ENCODE results near the gene MYO19. TPM values are rescaled to one million over a fixed set of nuclear protein-coding genes. Genes with fewer than 3 reads are reported as not detected.

The MYO19 gene
- total and polyA plus RNA-seq, 2 of the 4 experiments (the other 2 are of a cell fraction): 35.8 to 55.6 TPM

- Histone ChIP-seq H2AFZ (replicated peaks; ENCODE audit: low read length, poor library complexity) (peak overlapping the region; percentile 34), H3K56ac (ENCODE audit: extremely low read depth, insufficient read depth, low read length) (no peak overlapping the region), H2AK5ac (ENCODE audit: low read depth, low read length) (no peak overlapping the region), H2BK120ac (ENCODE audit: low read depth, low read length) (no peak overlapping the region), H3K4ac (ENCODE audit: low read depth, low read length) (peak overlapping the region; percentile 16; the same call in 1 of the 2 replicates), H3K9me3 (ENCODE audit: control insufficient read depth, insufficient read depth, low read length) (no peaks in the 10 kb centered on the region), H4K91ac (ENCODE audit: insufficient read depth, low read depth, low read length) (no peak overlapping the region), H3K9me1 (ENCODE audit: insufficient read depth, low read length) (peaks cover 21% of the 10 kb centered on the region; the same call in 1 of the 2 replicates), H3K14ac (replicated peaks; ENCODE audit: low read depth, low read length) (peak overlapping the region; percentile 30; the same call in 1 of the 2 replicates), H3K9ac (ENCODE audit: low read depth, low read length) (no peak overlapping the region), H3K27ac (ENCODE audit: insufficient read depth, low read length) (no peak overlapping the region), H2BK5ac (ENCODE audit: low read depth, low read length, poor library complexity, severe bottlenecking) (peak overlapping the region; percentile 15), H3K36me3 (ENCODE audit: control insufficient read depth, insufficient read depth, low read length) (peaks cover 40% of the 10 kb centered on the region), H4K5ac (ENCODE audit: low read depth, low read length) (no peak overlapping the region), H4K20me1 (ENCODE audit: insufficient read depth, low read length) (peaks cover 6% of the 10 kb centered on the region), H3K23ac (ENCODE audit: low read depth, low read length) (0 out of 2 replicates have a peak overlapping the region, but pooled peaks have one; percentile 43), H2BK15ac (ENCODE audit: low read depth, low read length) (no peak overlapping the region), H2BK20ac (ENCODE audit: low read depth, low read length) (no peak overlapping the region), H4K8ac (ENCODE audit: low read depth in 2 of 2, low read length in 2 of 2) (no peak overlapping the region), H3K27me3 (ENCODE audit: control insufficient read depth, insufficient read depth, low read length) (no peaks in the 10 kb centered on the region), H3K18ac (ENCODE audit: low read depth, low read length) (no peak overlapping the region), H2AK9ac (replicated peaks; ENCODE audit: low read depth, low read length, poor library complexity) (no peak overlapping the region), H3K4me1 (ENCODE audit: control insufficient read depth, insufficient read depth, low read length) (peaks cover 4% of the 10 kb centered on the region), H3K4me3 (ENCODE audit: insufficient read depth, low read depth, low read length) (no peak overlapping the region), H3K4me2 (ENCODE audit: low read depth, low read length) (no peak overlapping the region), H3K79me1 (ENCODE audit: low read depth in 1 of 2, low read length in 2 of 2) (peaks cover 24 to 49% of the 10 kb centered on the region in 2 experiments)
- TF ChIP-seq BHLHE40 (IDR thresholded peaks at IDR 0.05; ENCODE audit: low read depth, low read length): peak; percentile 17; the same call in 1 of the 2 replicates
- peak; percentile 32 for TF ChIP-seq RCOR1 (IDR thresholded peaks at IDR 0.05; ENCODE audit: insufficient replicate concordance, low read length)
- TF ChIP-seq RFX5 (IDR thresholded peaks at IDR 0.05; ENCODE audit: low read depth, low read length): no peak
- TF ChIP-seq ELK1 (IDR thresholded peaks at IDR 0.05; ENCODE audit: borderline replicate concordance, low read depth, low read length): no peak
- no peak for TF ChIP-seq MXI1 (IDR thresholded peaks at IDR 0.05; ENCODE audit: borderline replicate concordance, low read depth, low read length)
- no peak for TF ChIP-seq CEBPB (IDR thresholded peaks at IDR 0.05; ENCODE audit: low read depth, low read length)
- peak; percentile 75 for TF ChIP-seq FOS (IDR thresholded peaks at IDR 0.05; ENCODE audit: low read depth, low read length)
- POLR2A ChIA-PET (ENCODE audit: unreplicated experiment): no interaction called here
- ATAC-seq (ENCODE audit: low read depth) (peak; percentile 59), DNase-seq (peak; percentile 75)
- CTCF ChIA-PET: interaction anchor here (1.3 kb wide), 1 partner anchor 9 kb away, joined by 3 read pairs; no protein-coding TSS in a partner anchor
- in situ Hi-C loops (cut with MboI; ENCODE audit: low sequenced_read_pairs) (no loop called here), intact Hi-C loops (cut with micrococcal nuclease) (no loop called here), dilution Hi-C loops (cut with HindIII; ENCODE audit: low sequenced_read_pairs, unreplicated experiment) (no loop called here)
- no TSS peak for BruUV-seq (replicated peaks)
These were observed 5.5 kb downstream of the MYO19 start for GRCh38 chr17:36529121-36529520.

Data from IMR-90 (cell line).